ENCODE results near the gene HEXD.
"Not testable (repeated sequence)": the region's sequence is repeated elsewhere in the genome, so short reads cannot be mapped to it uniquely, and the experiment has no call there.

HEXD gene

GRCh38 chr17:82418001-82418986, at the start of gene HEXD, which contains the start of gene OGFOD3:
TSS of gene HEXD (plus strand) at chr17:82418347. CDS start at chr17:82419800, 1,453 bp downstream.
TSS of gene OGFOD3 (minus strand) at chr17:82418586. CDS start at chr17:82418485, 101 bp downstream.
- DNase-seq (ENCODE audit: low read depth), result peak; percentile 82
- no peak for TF ChIP-seq CTCF (conservative IDR thresholded peaks at IDR 0.05; ENCODE audit: low read depth, low read length)
- H3K4me3 ChIP-seq (ENCODE audit: low read depth, low read length), result peak within 1 kb of the TSS; percentile 82

- no peak overlapping the region for H3K4me3 ChIP-seq (ENCODE audit: low read depth, low read length)
- no peak for DNase-seq (ENCODE audit: low read depth)
Observed at GRCh38 chr17:82369211-82369610, 48.9 kb upstream of the HEXD start.

GRCh38 chr17:82370471-82371332, 47.4 kb upstream of the HEXD start:
- TF ChIP-seq CTCF (conservative IDR thresholded peaks at IDR 0.05; ENCODE audit: low read depth, low read length), result no peak
- H3K4me3 ChIP-seq (ENCODE audit: low read depth, low read length), result peak overlapping the region; percentile 36
- peak; percentile 26 for DNase-seq (ENCODE audit: low read depth)

More at GRCh38 chr17:82369211-82369610, 48.9 kb upstream of the HEXD start:
- no peak for TF ChIP-seq CTCF (conservative IDR thresholded peaks at IDR 0.05; ENCODE audit: low read depth, low read length)

GRCh38 chr17:82371333-82372248, 46.6 kb upstream of the HEXD start, which contains the start of gene UTS2R:
TSS of gene UTS2R (plus strand) at chr17:82371765. CDS start at chr17:82374325, 2,560 bp downstream.
- no peak for TF ChIP-seq CTCF (conservative IDR thresholded peaks at IDR 0.05; ENCODE audit: low read depth, low read length)
- H3K4me3 ChIP-seq (ENCODE audit: low read depth, low read length), result peak within 1 kb of the TSS; percentile 36
- no peak for DNase-seq (ENCODE audit: low read depth)

- TF ChIP-seq CTCF (conservative IDR thresholded peaks at IDR 0.05; ENCODE audit: low read depth, low read length), result no peak
- DNase-seq (ENCODE audit: low read depth), result no peak
- H3K4me3 ChIP-seq (ENCODE audit: low read depth, low read length), result no peak overlapping the region
Observed at GRCh38 chr17:82372249-82373071, 45.7 kb upstream of the HEXD start.

- not testable (repeated sequence) for DNase-seq (ENCODE audit: low read depth); H3K4me3 ChIP-seq (ENCODE audit: low read depth, low read length)
Observed at GRCh38 chr17:82373072-82373452, 45.1 kb upstream of the HEXD start.

Measured in choroid plexus epithelial cell (primary cell).